CD8-positive, alpha-beta memory T cell (primary cell): Measurements from ENCODE around the gene FOLR2. TPM values are rescaled to one million over a fixed set of nuclear protein-coding genes. Genes with fewer than 3 reads are reported as not detected.
A peak's percentile ranks its signal among the peaks of the same experiment; 100 is the strongest.

ENCODE experiments used
- CTCF ChIA-PET: fragments of 350-600 bp; sonication (Branson Sonifier 250); formaldehyde crosslinking; loops from one replicate; lab custom pipeline; 2021; ENCODE audit warnings: antibody characterized with exemption; lab: Charles Lee
- POLR2A ChIA-PET: fragments of 350-600 bp; sonication (Branson Sonifier 250); formaldehyde crosslinking; loops from one replicate; lab custom pipeline; 2021; ENCODE audit warnings: antibody characterized with exemption; lab: Charles Lee
- DNase-seq, 5 donors: peaks; one replicate each; pipeline versions ENCODE4 v3.0.0 to v3.0.0-alpha.2; 2020 to 2022; ENCODE audit warnings: mixed read lengths in 1 of 5
- H3K27ac ChIP-seq: one replicate; pipeline ENCODE4 v1.7.0; 2013; ENCODE audit warnings: low read depth, mild to moderate bottlenecking, low read length, moderate library complexity
- H3K27me3 ChIP-seq: 2 replicates; pipeline ENCODE4 v1.7.0; 2013; ENCODE audit warnings: low read length, mild to moderate bottlenecking; ENCODE audit not compliant: insufficient read depth, poor library complexity, severe bottlenecking
- H3K36me3 ChIP-seq: 2 replicates; pipeline ENCODE4 v1.7.0; 2013; ENCODE audit warnings: mild to moderate bottlenecking, low read length, moderate library complexity; ENCODE audit not compliant: insufficient read depth
- H3K4me1 ChIP-seq: 2 replicates; pipeline ENCODE4 v1.7.0; 2013; ENCODE audit warnings: mild to moderate bottlenecking, low read length, moderate library complexity; ENCODE audit not compliant: insufficient read depth
- H3K4me3 ChIP-seq: 2 replicates; pipeline ENCODE4 v1.7.0; 2013; ENCODE audit warnings: mild to moderate bottlenecking, low read length
- H3K9me3 ChIP-seq: 2 replicates; pipeline ENCODE4 v1.7.0; 2013; ENCODE audit warnings: mild to moderate bottlenecking, low read length
- H3K27ac Mint-ChIP-seq, 8 donors: one replicate each; pipeline ENCODE4 v1.8.0; 2020 to 2021; ENCODE audit warnings: mixed read lengths in 8 of 8, mild to moderate bottlenecking in 6 of 8, inconsistent platforms in 3 of 8, moderate library complexity in 3 of 8
- H3K27me3 Mint-ChIP-seq, 2 donors: one replicate each; pipeline ENCODE4 v1.8.0; 2020 to 2021; ENCODE audit warnings: mixed read lengths in 2 of 2, mild to moderate bottlenecking in 1 of 2, moderate library complexity in 1 of 2
- H3K36me3 Mint-ChIP-seq, 3 donors: one replicate each; pipeline ENCODE4 v1.8.0; 2020 to 2021; ENCODE audit warnings: mixed read lengths in 3 of 3, inconsistent platforms in 1 of 3, mild to moderate bottlenecking in 1 of 3
- H3K4me1 Mint-ChIP-seq, 3 donors: one replicate each; pipeline ENCODE4 v1.8.0; 2020 to 2021; ENCODE audit warnings: mixed read lengths in 3 of 3, inconsistent platforms in 1 of 3, mild to moderate bottlenecking in 1 of 3
- H3K4me3 Mint-ChIP-seq, 7 donors: one replicate each; pipeline ENCODE4 v1.8.0; 2020 to 2021; ENCODE audit warnings: mixed read lengths in 7 of 7, mild to moderate bottlenecking in 6 of 7, moderate library complexity in 4 of 7, inconsistent platforms in 2 of 7
- H3K9me3 Mint-ChIP-seq, 5 donors: one replicate each; pipeline ENCODE4 v1.8.0; 2020 to 2022; ENCODE audit warnings: mixed read lengths in 5 of 5, mild to moderate bottlenecking in 3 of 5, moderate library complexity in 2 of 5, inconsistent platforms in 1 of 5
- polyA plus RNA-seq: library from polyadenylated mRNA; unstranded; fragments of 300-500 nt; fragmentation: Illumina TruSeq; gene quantifications from one replicate; pipeline ENCODE4 v1.2.3, GENCODE V29; 2021
- total RNA-seq, 2 experiments: library from RNA; stranded (reverse); gene quantifications; one replicate each; pipeline ENCODE4 v1.2.3, GENCODE V29; 2021

Gene FOLR2
- total and polyA plus RNA-seq, 3 experiments from 2014 or later: 0.26 TPM; not detected in 2

DNA sequence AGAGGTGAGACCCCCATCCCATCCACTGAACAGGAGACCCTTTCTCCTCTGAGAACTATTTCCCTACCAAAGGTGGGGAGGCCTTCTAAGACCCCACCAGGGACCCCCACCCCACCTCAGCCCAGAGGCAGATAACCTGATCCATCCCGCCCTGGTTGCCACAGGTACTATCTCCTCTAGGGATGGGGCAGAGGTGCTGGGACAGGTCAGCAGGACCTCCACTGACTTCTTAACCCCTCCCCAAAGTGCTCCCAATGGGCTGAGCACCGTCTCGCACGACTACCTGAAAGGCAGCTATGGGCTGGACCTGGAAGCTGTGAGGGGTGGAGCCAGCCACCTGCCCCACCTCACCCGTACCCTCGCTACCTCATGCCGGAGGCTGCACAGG lies 12.2 kb downstream of the FOLR2 start:
- no peaks in the 10 kb centered on the region for H3K27me3 ChIP-seq
- Mint-ChIP-seq H3K36me3 (peaks cover 0 to 73% (median 2%) of the 10 kb centered on the region in 3 donors), H3K9me3 (no peaks in the 10 kb centered on the region), H3K4me3 (no peak overlapping the region), H3K27ac (no peak overlapping the region), H3K27me3 (peaks cover 0 to 4% of the 10 kb centered on the region in 2 donors), H3K4me1 (peaks cover 20 to 28% (median 26%) of the 10 kb centered on the region in 3 donors)
- no peak overlapping the region for H3K27ac ChIP-seq
- H3K4me3 ChIP-seq: no peak overlapping the region
- H3K36me3 ChIP-seq: peaks cover 38% of the 10 kb centered on the region
- H3K4me1 ChIP-seq: peaks cover 9% of the 10 kb centered on the region
- H3K9me3 ChIP-seq: no peaks in the 10 kb centered on the region
- no peak for DNase-seq
- ChIA-PET POLR2A (no interaction called here), CTCF (interaction anchor here (1.4 kb wide), 1 partner anchor 9 kb away, joined by 3 read pairs; no protein-coding TSS in a partner anchor)

DNA sequence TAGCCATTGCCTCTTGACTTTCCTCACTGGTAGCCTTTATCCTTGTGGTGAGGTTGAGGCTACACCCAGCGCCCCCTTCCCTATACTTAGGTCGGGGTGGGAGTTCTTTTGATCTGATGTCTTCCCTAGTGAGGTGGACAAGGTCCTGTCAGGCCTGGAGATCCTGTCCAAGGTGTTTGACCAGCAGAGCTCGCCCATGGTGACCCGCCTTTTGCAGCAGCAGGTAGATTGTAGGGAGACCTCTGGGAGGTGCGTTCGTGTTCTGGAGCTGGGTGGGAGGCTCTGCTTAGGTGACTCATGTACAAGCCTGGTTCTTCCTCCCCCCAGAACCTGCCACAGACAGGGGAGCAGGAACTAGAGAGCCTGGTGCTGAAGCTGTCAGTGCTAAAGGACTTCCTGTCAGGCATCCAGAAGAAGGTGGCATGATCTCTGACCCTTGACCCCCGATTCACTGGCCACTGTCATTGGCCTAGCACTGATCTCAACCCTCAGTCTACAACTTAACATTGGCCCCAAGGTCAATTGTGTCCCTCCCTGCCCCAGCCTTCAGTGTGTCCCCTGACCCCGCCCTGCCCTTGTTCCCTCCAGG lies 12.8 kb downstream of the FOLR2 start:
- Mint-ChIP-seq H3K4me1 (peaks cover 20 to 28% (median 26%) of the 10 kb centered on the region in 3 donors), H3K9me3 (no peaks in the 10 kb centered on the region), H3K4me3 (no peak overlapping the region), H3K27ac (peak overlapping the region in 2 of 8 donors; percentile 17 to 40), H3K36me3 (peaks cover 3 to 74% (median 4%) of the 10 kb centered on the region in 3 donors), H3K27me3 (peaks cover 0 to 4% of the 10 kb centered on the region in 2 donors)
- peaks cover 44% of the 10 kb centered on the region for H3K36me3 ChIP-seq
- ChIA-PET POLR2A (interaction anchor here (0.6 to 0.7 kb wide), 2 partner anchors 18 to 1763 kb away, joined by 3 to 5 read pairs; no protein-coding TSS in a partner anchor), CTCF (interaction anchor here (1.4 kb wide), 1 partner anchor 8 kb away, joined by 3 read pairs; no protein-coding TSS in a partner anchor)
- H3K4me1 ChIP-seq: peaks cover 9% of the 10 kb centered on the region
- no peaks in the 10 kb centered on the region for H3K9me3 ChIP-seq
- no peak overlapping the region for H3K27ac ChIP-seq
- no peak for DNase-seq
- H3K27me3 ChIP-seq: no peaks in the 10 kb centered on the region
- no peak overlapping the region for H3K4me3 ChIP-seq

DNA sequence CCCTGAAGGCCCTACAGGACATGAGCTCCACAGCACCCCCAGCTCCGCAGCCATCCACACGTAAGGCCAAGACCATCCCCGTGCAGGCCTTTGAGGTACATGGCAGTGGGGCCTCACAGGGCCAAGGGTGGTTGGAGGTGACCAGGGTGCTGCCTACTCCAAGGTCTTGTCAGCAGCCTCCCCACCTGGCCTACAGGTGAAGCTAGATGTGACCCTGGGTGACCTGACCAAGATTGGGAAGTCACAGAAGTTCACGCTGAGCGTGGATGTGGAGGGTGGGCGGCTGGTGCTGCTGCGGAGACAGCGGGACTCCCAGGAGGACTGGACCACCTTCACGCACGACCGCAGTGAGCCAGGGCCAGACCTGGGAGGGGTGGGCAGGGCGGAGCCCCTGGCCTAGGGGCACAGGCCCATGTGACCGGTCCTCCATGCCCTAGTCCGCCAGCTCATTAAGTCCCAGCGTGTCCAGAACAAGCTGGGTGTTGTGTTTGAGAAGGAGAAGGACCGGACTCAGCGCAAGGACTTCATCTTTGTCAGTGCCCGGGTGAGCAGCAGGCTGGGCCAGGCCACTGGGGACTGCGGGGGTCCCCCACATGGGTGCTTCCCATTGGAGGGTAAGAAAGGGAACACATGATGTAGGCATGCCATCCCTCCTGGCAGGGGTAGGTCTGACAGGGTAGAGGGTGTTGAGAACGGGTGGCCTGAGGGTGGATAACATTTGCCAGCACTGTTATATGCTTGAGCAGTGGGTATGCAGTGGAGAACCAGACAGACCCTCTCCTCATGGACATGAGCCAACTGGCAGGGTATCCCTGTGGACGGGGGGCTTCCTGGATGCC lies 13.6 kb downstream of the FOLR2 start:
- Histone ChIP-seq H3K4me3 (no peak overlapping the region), H3K9me3 (no peaks in the 10 kb centered on the region), H3K36me3 (peaks cover 44% of the 10 kb centered on the region), H3K4me1 (peaks cover 8% of the 10 kb centered on the region), H3K27ac (no peak overlapping the region), H3K27me3 (no peaks in the 10 kb centered on the region)
- POLR2A ChIA-PET: interaction anchor here (0.6 to 0.7 kb wide), 2 partner anchors 19 to 1763 kb away, joined by 3 to 5 read pairs; no protein-coding TSS in a partner anchor
- H3K27ac Mint-ChIP-seq: peak overlapping the region in 1 of 8 donors; percentile 17
- CTCF ChIA-PET: interaction anchor here (1.4 kb wide), 1 partner anchor 8 kb away, joined by 3 read pairs; no protein-coding TSS in a partner anchor
- peaks cover 0 to 3% of the 10 kb centered on the region in 2 donors for H3K27me3 Mint-ChIP-seq
- peaks cover 19 to 30% (median 24%) of the 10 kb centered on the region in 3 donors for H3K4me1 Mint-ChIP-seq
- H3K36me3 Mint-ChIP-seq: peaks cover 6 to 80% (median 7%) of the 10 kb centered on the region in 3 donors
- DNase-seq: no peak
- no peaks in the 10 kb centered on the region for H3K9me3 Mint-ChIP-seq
- H3K4me3 Mint-ChIP-seq: no peak overlapping the region

DNA sequence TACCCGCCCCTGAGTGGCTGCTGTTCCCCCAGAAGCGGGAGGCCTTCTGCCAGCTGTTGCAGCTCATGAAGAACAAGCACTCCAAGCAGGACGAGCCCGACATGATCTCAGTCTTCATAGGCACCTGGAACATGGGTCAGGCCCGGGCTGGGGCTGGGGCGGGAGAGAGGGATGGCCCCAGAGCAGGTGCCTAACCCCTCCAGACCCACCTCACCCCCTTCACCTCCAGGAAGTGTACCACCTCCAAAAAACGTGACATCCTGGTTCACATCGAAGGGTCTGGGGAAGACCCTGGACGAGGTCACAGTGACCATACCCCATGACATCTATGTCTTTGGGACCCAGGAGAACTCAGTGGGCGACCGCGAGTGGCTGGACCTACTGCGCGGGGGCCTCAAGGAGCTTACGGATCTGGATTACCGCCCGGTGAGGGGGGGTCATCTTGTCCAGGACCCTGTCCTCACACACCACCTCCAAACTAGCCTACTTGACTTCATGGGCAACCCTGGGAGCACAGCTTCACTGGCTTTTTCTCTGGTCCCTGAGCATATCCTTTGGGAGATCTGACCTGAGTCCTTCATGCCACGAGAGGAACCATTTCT lies 14.3 kb downstream of the FOLR2 start:
- ChIA-PET CTCF (no interaction called here), POLR2A (no interaction called here)
- Histone ChIP-seq H3K27ac (no peak overlapping the region), H3K9me3 (no peaks in the 10 kb centered on the region), H3K4me1 (peaks cover 1% of the 10 kb centered on the region), H3K27me3 (no peaks in the 10 kb centered on the region), H3K4me3 (no peak overlapping the region), H3K36me3 (peaks cover 44% of the 10 kb centered on the region)
- Mint-ChIP-seq H3K36me3 (peaks cover 6 to 81% (median 7%) of the 10 kb centered on the region in 3 donors), H3K27me3 (peaks cover 0 to 3% of the 10 kb centered on the region in 2 donors), H3K4me1 (peaks cover 12 to 22% (median 17%) of the 10 kb centered on the region in 3 donors), H3K4me3 (no peak overlapping the region), H3K27ac (peak overlapping the region in 1 of 8 donors; percentile 39), H3K9me3 (no peaks in the 10 kb centered on the region)
- no peak for DNase-seq

DNA sequence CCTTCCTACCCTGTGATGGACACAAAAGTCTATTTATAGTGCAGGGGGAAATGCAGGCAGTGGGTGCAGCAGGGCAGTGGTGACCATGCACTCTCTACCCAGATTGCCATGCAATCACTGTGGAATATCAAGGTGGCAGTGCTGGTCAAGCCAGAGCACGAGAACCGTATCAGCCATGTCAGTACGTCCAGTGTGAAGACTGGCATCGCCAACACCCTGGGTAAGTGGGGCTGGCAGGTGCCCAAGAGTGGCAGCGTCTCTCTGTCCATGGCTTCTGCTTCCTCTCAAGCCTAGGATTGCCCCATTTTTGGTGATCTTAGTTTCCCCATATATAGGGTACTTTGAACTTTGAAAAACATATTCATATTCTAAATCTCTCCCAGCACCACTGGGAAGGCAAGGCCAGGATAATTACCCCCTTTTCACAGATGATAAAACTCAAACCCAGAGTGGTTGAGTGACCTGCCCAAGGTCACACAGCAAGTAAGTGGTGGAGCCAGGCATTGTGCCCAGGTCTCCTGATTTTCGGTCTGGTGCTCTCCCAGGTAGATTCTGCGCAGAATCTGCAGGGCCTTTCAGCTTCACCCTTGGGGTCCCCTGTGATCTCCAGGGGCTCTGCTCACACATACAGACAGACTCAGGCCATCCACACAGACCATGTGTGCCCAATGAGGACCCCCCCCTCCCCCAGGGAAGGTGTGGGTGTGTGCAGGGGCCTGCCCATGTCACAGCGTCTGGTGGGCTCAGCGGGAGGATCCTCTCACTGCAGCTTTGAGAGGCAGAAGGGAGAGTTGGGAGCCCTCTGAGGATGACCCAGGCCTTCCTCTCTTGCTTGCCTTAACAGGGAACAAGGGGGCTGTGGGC lies 15.0 kb downstream of the FOLR2 start:
- Histone ChIP-seq H3K27ac (no peak overlapping the region), H3K4me1 (no peaks in the 10 kb centered on the region), H3K9me3 (no peaks in the 10 kb centered on the region), H3K36me3 (peaks cover 44% of the 10 kb centered on the region), H3K27me3 (no peaks in the 10 kb centered on the region), H3K4me3 (no peak overlapping the region)
- Mint-ChIP-seq H3K9me3 (no peaks in the 10 kb centered on the region), H3K4me3 (no peak overlapping the region), H3K27ac (peak overlapping the region in 2 of 8 donors; percentile 39 to 58), H3K36me3 (peaks cover 6 to 87% (median 7%) of the 10 kb centered on the region in 3 donors), H3K4me1 (peaks cover 4 to 17% (median 10%) of the 10 kb centered on the region in 3 donors), H3K27me3 (peaks cover 0 to 3% of the 10 kb centered on the region in 2 donors)
- ChIA-PET POLR2A (no interaction called here), CTCF (no interaction called here)
- DNase-seq: peak in 1 of 5 donors; percentile 28

DNA sequence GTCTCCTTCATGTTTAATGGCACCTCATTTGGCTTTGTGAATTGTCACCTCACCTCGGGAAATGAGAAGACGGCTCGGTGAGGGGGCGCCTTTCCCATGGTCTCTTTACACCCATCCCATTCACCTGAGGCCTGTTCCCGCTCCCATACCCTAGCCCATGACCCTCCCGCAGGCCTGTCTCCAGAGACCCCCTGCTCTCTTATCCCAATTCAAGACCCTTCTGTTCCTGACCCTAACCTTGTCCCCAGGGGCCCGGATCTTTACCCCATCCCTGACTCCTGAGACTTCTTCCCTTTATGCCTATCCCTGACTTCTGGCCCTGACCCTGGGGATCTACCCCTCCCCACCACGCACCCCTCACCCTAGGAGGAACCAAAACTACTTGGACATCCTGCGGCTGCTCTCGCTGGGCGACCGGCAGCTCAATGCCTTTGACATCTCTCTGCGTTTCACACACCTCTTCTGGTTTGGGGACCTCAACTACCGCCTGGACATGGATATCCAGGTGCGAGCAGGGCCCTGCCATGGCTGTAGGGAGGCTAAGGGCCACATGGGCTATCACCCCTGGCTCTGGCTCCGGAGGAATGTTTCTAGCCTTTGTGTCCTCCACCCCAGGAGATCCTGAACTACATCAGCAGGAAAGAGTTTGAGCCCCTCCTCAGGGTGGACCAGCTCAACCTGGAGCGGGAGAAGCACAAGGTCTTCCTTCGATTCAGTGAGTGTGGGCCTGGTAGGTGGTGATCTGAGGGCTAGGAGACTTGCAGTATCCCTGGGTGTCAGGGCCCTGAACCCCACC lies 15.9 kb downstream of the FOLR2 start:
- H3K9me3 ChIP-seq: no peaks in the 10 kb centered on the region
- ChIA-PET POLR2A (no interaction called here), CTCF (no interaction called here)
- H3K4me3 Mint-ChIP-seq: no peak overlapping the region
- H3K27ac Mint-ChIP-seq: peak overlapping the region in 2 of 8 donors; percentile 31 to 52
- peaks cover 0 to 3% of the 10 kb centered on the region in 2 donors for H3K27me3 Mint-ChIP-seq
- no peaks in the 10 kb centered on the region for H3K4me1 ChIP-seq
- no peak overlapping the region for H3K27ac ChIP-seq
- no peak overlapping the region for H3K4me3 ChIP-seq
- H3K36me3 Mint-ChIP-seq: peaks cover 6 to 95% (median 9%) of the 10 kb centered on the region in 3 donors
- H3K4me1 Mint-ChIP-seq: peaks cover 4 to 16% (median 4%) of the 10 kb centered on the region in 3 donors
- H3K27me3 ChIP-seq: no peaks in the 10 kb centered on the region
- DNase-seq: peak in 1 of 5 donors; percentile 33
- H3K36me3 ChIP-seq: peaks cover 47% of the 10 kb centered on the region
- H3K9me3 Mint-ChIP-seq: no peaks in the 10 kb centered on the region
